GM18873 (cell line): ENCODE results near the gene ATRAID.

ENCODE experiments used
- ATAC-seq: cut with Tn5 transposase; IDR thresholded peaks from one replicate; pipeline ENCODE4 v1.9.1; 2021; ENCODE audit warnings: mild to moderate bottlenecking, moderate library complexity, moderate number of reproducible peaks; ENCODE audit not compliant: unreplicated experiment, low FRiP score

The ATRAID gene

GRCh38 chr2:27245626-27246025 is 33.8 kb downstream of the ATRAID start:
- ATAC-seq: no peak

GRCh38 chr2:27247893-27248292 is 36.1 kb downstream of the ATRAID start:
- ATAC-seq: no peak

- ATAC-seq: no peak
Measured at GRCh38 chr2:27249159-27249890, 37.5 kb downstream of the ATRAID start.

GRCh38 chr2:27249891-27250651 is 38.2 kb downstream of the ATRAID start:
- ATAC-seq: no peak

GRCh38 chr2:27250652-27251379 is 39.0 kb downstream of the ATRAID start:
- ATAC-seq: no peak

- ATAC-seq: no peak
Measured at GRCh38 chr2:27251766-27252165, 39.9 kb downstream of the ATRAID start.

- no peak for ATAC-seq
Measured at GRCh38 chr2:27255187-27255586, 43.3 kb downstream of the ATRAID start.

- no peak for ATAC-seq
Measured at GRCh38 chr2:27255660-27256059, 43.8 kb downstream of the ATRAID start.

- no peak for ATAC-seq
Measured at GRCh38 chr2:27256855-27257454, 45.1 kb downstream of the ATRAID start.

- no peak for ATAC-seq
Measured at GRCh38 chr2:27258051-27258450, 46.2 kb downstream of the ATRAID start.

- no peak for ATAC-seq
Measured at GRCh38 chr2:27261241-27261925, 49.5 kb downstream of the ATRAID start.

GRCh38 chr2:27261926-27262298 is 50.1 kb downstream of the ATRAID start:
- no peak for ATAC-seq

- ATAC-seq: no peak
Measured at GRCh38 chr2:27262379-27263286, 50.8 kb downstream of the ATRAID start, which contains the start of gene SLC30A3. Gene SLC30A3, minus strand, starts transcription at chr2:27263047. Its CDS starts 141 bp downstream, at chr2:27262906.

GRCh38 chr2:27263287-27264252 is 51.7 kb downstream of the ATRAID start:
- no peak for ATAC-seq

- no peak for ATAC-seq
Measured at GRCh38 chr2:27264253-27264752, 52.5 kb downstream of the ATRAID start.

GRCh38 chr2:27264753-27265535 is 53.1 kb downstream of the ATRAID start:
- ATAC-seq: no peak

- no peak for ATAC-seq
Measured at GRCh38 chr2:27265536-27265870, 53.7 kb downstream of the ATRAID start.
